ENCODE data around the gene PRSS36.
A peak's percentile ranks its signal among the peaks of the same experiment; 100 is the strongest.

Gene PRSS36

GRCh38 chr16:31109622-31110021, 40.2 kb downstream of the PRSS36 start:
- no peak for TF ChIP-seq CTCF (IDR thresholded peaks at IDR 0.05; ENCODE audit: insufficient read depth, low read length, poor library complexity, severe bottlenecking)
- Histone ChIP-seq H3K27me3 (replicated peaks; ENCODE audit: control insufficient read depth, insufficient read depth, low read length) (no peaks in the 10 kb centered on the region), H3K36me3 (ENCODE audit: control insufficient read depth, insufficient read depth, low read length) (peaks cover 24% of the 10 kb centered on the region), H3K4me3 (replicated peaks; ENCODE audit: low read depth, low read length) (no peak overlapping the region)
- DNase-seq (ENCODE audit: extremely low read depth, insufficient read length) = no peak

- peaks cover 24% of the 10 kb centered on the region for H3K36me3 ChIP-seq (ENCODE audit: control insufficient read depth, insufficient read depth, low read length)
- TF ChIP-seq CTCF (IDR thresholded peaks at IDR 0.05; ENCODE audit: insufficient read depth, low read length, poor library complexity, severe bottlenecking) = no peak
- H3K4me3 ChIP-seq (replicated peaks; ENCODE audit: low read depth, low read length) = peak overlapping the region; percentile 76
- no peaks in the 10 kb centered on the region for H3K27me3 ChIP-seq (replicated peaks; ENCODE audit: control insufficient read depth, insufficient read depth, low read length)
- no peak for DNase-seq (ENCODE audit: extremely low read depth, insufficient read length)
Measured at GRCh38 chr16:31108794-31109558, 40.9 kb downstream of the PRSS36 start.

GRCh38 chr16:31108035-31108793, 41.7 kb downstream of the PRSS36 start, which contains the start of gene BCKDK:
BCKDK (plus strand) TSS chr16:31108386; CDS start chr16:31109224, 838 bp downstream.
- TF ChIP-seq CTCF (IDR thresholded peaks at IDR 0.05; ENCODE audit: insufficient read depth, low read length, poor library complexity, severe bottlenecking) = no peak
- peak; percentile 88 for DNase-seq (ENCODE audit: extremely low read depth, insufficient read length)
- peak within 1 kb of the TSS; percentile 76 for H3K4me3 ChIP-seq (replicated peaks; ENCODE audit: low read depth, low read length)
- H3K36me3 ChIP-seq (ENCODE audit: control insufficient read depth, insufficient read depth, low read length) = peaks cover 21% of the 10 kb centered on the region
- no peaks in the 10 kb centered on the region for H3K27me3 ChIP-seq (replicated peaks; ENCODE audit: control insufficient read depth, insufficient read depth, low read length)

GRCh38 chr16:31107465-31107867, 42.4 kb downstream of the PRSS36 start:
- no peak for TF ChIP-seq CTCF (IDR thresholded peaks at IDR 0.05; ENCODE audit: insufficient read depth, low read length, poor library complexity, severe bottlenecking)
- DNase-seq (ENCODE audit: extremely low read depth, insufficient read length) = no peak
- Histone ChIP-seq H3K27me3 (replicated peaks; ENCODE audit: control insufficient read depth, insufficient read depth, low read length) (no peaks in the 10 kb centered on the region), H3K4me3 (replicated peaks; ENCODE audit: low read depth, low read length) (peak overlapping the region; percentile 76), H3K36me3 (ENCODE audit: control insufficient read depth, insufficient read depth, low read length) (peaks cover 18% of the 10 kb centered on the region)

DNA sequence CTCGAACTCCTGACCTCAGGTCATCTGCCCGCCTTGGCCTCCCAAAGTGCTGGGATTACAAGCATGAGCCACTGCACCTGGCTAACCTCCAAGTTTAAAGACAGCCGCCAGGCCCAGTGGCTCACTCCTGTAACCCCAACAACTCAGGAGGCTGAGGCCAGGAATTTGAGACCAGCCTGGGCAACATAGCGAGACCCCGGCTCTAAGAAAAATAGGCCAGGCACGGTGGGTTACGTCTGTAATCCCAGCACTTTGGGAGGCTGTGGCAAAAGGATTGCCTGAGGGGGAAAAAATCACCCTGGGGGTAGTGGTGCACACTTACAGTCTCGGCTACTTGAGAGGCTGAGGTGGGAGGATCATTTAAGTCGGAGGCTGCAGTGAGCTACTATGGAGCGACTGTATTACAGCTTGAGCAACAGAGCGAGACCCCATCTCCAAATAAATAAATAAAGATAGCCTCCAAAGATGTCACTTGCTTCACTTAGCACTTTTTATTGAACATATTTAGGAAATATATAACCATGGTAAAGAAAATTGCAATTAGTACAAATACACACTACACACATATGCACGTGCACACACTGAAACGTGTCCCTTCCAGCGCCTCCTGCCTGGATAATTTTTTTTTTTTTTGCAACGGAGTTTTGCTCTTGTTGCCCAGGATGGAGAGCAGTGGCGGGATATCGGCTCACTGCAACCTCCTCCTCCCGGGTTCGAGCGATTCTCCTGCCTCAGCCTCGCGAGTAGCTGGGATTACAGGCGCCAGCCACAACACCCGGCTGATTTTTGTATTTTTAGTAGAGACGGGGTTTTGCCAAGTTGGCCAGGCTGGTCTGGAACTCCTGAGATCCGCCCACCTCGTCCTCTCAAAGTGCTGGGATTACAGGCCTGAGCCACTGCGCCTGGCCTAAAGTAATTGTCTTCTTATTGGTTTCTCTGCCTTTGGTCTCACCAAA, 43.1 kb downstream of the PRSS36 start:
- Histone ChIP-seq H3K36me3 (ENCODE audit: control insufficient read depth, insufficient read depth, low read length) (peaks cover 14% of the 10 kb centered on the region), H3K27me3 (replicated peaks; ENCODE audit: control insufficient read depth, insufficient read depth, low read length) (no peaks in the 10 kb centered on the region), H3K4me3 (replicated peaks; ENCODE audit: low read depth, low read length) (no peak overlapping the region)
- DNase-seq (ENCODE audit: extremely low read depth, insufficient read length) = no peak
- no peak for TF ChIP-seq CTCF (IDR thresholded peaks at IDR 0.05; ENCODE audit: insufficient read depth, low read length, poor library complexity, severe bottlenecking)

Data from GM06990 (cell line).